NCI-H2029 treated with DMSO at 0.1 percent for 48 hours (cell line): ENCODE results near the gene DOCK6.

Experiments used
- DNase-seq: peaks from one replicate; lab custom pipeline; 2025; lab: John Stamatoyannopoulos, UW

DOCK6 gene

GRCh38 chr19:11261971-11262839, at the start of gene DOCK6:
DOCK6 (minus strand) TSS chr19:11262524; CDS start chr19:11262440, 84 bp downstream.
- no peak for DNase-seq

GRCh38 chr19:11306337-11306736, 44.0 kb upstream of the DOCK6 start:
- no peak for DNase-seq

GRCh38 chr19:11304936-11305335, 42.6 kb upstream of the DOCK6 start:
- DNase-seq: no peak

GRCh38 chr19:11300811-11301120, 38.4 kb upstream of the DOCK6 start:
- no peak for DNase-seq

GRCh38 chr19:11299946-11300810, 37.9 kb upstream of the DOCK6 start:
- no peak for DNase-seq

- no peak for DNase-seq
Measured at GRCh38 chr19:11296264-11296663, 33.9 kb upstream of the DOCK6 start.

- no peak for DNase-seq
Measured at GRCh38 chr19:11295665-11296245, 33.4 kb upstream of the DOCK6 start, which contains the start of gene TSPAN16. TSPAN16 (plus strand) TSS chr19:11296160; CDS start chr19:11296298, 138 bp downstream.

GRCh38 chr19:11295180-11295579, 32.9 kb upstream of the DOCK6 start:
- no peak for DNase-seq

GRCh38 chr19:11293433-11294389, 31.4 kb upstream of the DOCK6 start:
- DNase-seq: peak; percentile 59

GRCh38 chr19:11291991-11292390, 29.7 kb upstream of the DOCK6 start:
- DNase-seq: no peak

GRCh38 chr19:11291415-11291814, 29.1 kb upstream of the DOCK6 start:
- no peak for DNase-seq

GRCh38 chr19:11290256-11290655, 27.9 kb upstream of the DOCK6 start:
- DNase-seq: no peak

GRCh38 chr19:11288349-11288748, 26.0 kb upstream of the DOCK6 start:
- no peak for DNase-seq

- no peak for DNase-seq
Measured at GRCh38 chr19:11286312-11286974, 24.1 kb upstream of the DOCK6 start.

GRCh38 chr19:11284515-11284914, 22.2 kb upstream of the DOCK6 start:
- DNase-seq: no peak

GRCh38 chr19:11281356-11282049, 19.2 kb upstream of the DOCK6 start:
- no peak for DNase-seq

- DNase-seq: no peak
Measured at GRCh38 chr19:11279505-11280236, 17.3 kb upstream of the DOCK6 start.

- DNase-seq: no peak
Measured at GRCh38 chr19:11278670-11279069, 16.3 kb upstream of the DOCK6 start.

GRCh38 chr19:11274533-11275086, 12.3 kb upstream of the DOCK6 start:
- no peak for DNase-seq
